NCI-H2196 treated with DMSO at 0.1 percent for 48 hours (cell line): ENCODE measurements around the gene KLK1.
"Not testable (repeated sequence)": the region's sequence is repeated elsewhere in the genome, so short reads cannot be mapped to it uniquely, and the experiment has no call there.

Experiments
- DNase-seq: peaks from one replicate; lab custom pipeline; 2025; ENCODE audit not compliant: unreplicated experiment; lab: John Stamatoyannopoulos, UW

The KLK1 gene

DNA sequence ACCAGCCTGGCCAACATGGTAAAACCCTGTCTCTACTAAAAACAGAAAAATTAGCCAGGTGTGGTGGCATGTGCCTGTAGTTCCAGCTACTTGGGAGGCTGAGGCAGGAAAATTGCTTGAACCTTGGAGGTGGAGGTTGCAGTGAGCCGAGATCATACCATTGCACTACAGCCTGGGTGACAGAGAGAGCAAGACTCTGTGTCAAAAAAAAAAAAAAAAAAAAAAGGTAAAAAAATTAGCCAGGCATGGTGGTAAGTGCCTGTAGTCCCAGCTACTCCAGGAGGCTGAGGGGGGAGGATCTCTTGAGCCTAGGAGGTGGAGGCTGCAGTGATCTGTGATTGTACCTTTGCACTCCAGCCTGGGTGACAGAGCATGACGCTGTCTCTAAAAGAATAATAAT, 53.4 kb downstream of the KLK1 start, which contains the start of gene GPR32:
TSS of gene GPR32 (plus strand) at position 301 of the 400 bp plus-strand sequence. CDS start 137 bp downstream, outside the sequence.
- DNase-seq, result not testable (repeated sequence)
